Naive B cell (primary cell): Measurements from ENCODE around the gene GRM4. TPM values are rescaled to one million over a fixed set of nuclear protein-coding genes. Genes with fewer than 3 reads are reported as not detected.

ENCODE experiments used
- ATAC-seq, 2 donors: fragments of 150-1000 bp; cut with Tn5 transposase; 2 replicates each; pipeline ENCODE4 v1.10.0; 2021; ENCODE audit warnings: low read depth in 2 of 2, mild to moderate bottlenecking in 2 of 2, moderate library complexity in 2 of 2
- DNase-seq: peaks from one replicate; pipeline ENCODE4 v3.0.0; 2022
- H3K27ac Mint-ChIP-seq, 6 donors: one replicate each; pipeline ENCODE4 v1.8.0; 2020 to 2022; ENCODE audit warnings: mild to moderate bottlenecking in 6 of 6, mixed read lengths in 6 of 6, moderate library complexity in 5 of 6, inconsistent platforms in 2 of 6
- H3K27me3 Mint-ChIP-seq, 3 donors: one replicate each; pipeline ENCODE4 v1.8.0; 2021 to 2022; ENCODE audit warnings: mixed read lengths in 3 of 3, mild to moderate bottlenecking in 1 of 3
- H3K36me3 Mint-ChIP-seq, 2 donors: one replicate each; pipeline ENCODE4 v1.8.0; 2020 to 2022; ENCODE audit warnings: mixed read lengths in 2 of 2, inconsistent platforms in 1 of 2, mild to moderate bottlenecking in 1 of 2
- H3K4me1 Mint-ChIP-seq, 3 donors: one replicate each; pipeline ENCODE4 v1.8.0; 2020 to 2022; ENCODE audit warnings: mixed read lengths in 3 of 3, inconsistent platforms in 1 of 3, mild to moderate bottlenecking in 1 of 3, moderate library complexity in 1 of 3
- H3K4me3 Mint-ChIP-seq, 8 donors: one replicate each; pipeline ENCODE4 v1.8.0; 2020 to 2022; ENCODE audit warnings: mild to moderate bottlenecking in 8 of 8, mixed read lengths in 8 of 8, moderate library complexity in 8 of 8, inconsistent platforms in 2 of 8
- H3K9me3 Mint-ChIP-seq, 7 donors: one replicate each; pipeline ENCODE4 v1.8.0; 2020 to 2022; ENCODE audit warnings: mixed read lengths in 7 of 7, mild to moderate bottlenecking in 5 of 7, inconsistent platforms in 2 of 7, moderate library complexity in 1 of 7
- polyA plus RNA-seq, 6 donors: library from polyadenylated mRNA; unstranded; fragments of 300-500 nt; fragmentation: Illumina TruSeq; gene quantifications; one replicate each; pipeline ENCODE4 v1.2.3, GENCODE V29; 2021; ENCODE audit warnings: low read depth in 6 of 6

The GRM4 gene
- polyA plus RNA-seq, 6 donors from 2014 or later, result not detected

GRCh38 chr6:34174846-34175399, 29.0 kb upstream of the GRM4 start:
- Mint-ChIP-seq H3K27me3 (peaks cover 0 to 4% (median 0%) of the 10 kb centered on the region in 3 donors), H3K4me1 (peaks cover 2 to 9% (median 7%) of the 10 kb centered on the region in 3 donors), H3K27ac (no peak overlapping the region), H3K36me3 (no peaks in the 10 kb centered on the region), H3K4me3 (no peak overlapping the region), H3K9me3 (no peaks in the 10 kb centered on the region)
- DNase-seq (no peak), ATAC-seq (no peak)

DNA sequence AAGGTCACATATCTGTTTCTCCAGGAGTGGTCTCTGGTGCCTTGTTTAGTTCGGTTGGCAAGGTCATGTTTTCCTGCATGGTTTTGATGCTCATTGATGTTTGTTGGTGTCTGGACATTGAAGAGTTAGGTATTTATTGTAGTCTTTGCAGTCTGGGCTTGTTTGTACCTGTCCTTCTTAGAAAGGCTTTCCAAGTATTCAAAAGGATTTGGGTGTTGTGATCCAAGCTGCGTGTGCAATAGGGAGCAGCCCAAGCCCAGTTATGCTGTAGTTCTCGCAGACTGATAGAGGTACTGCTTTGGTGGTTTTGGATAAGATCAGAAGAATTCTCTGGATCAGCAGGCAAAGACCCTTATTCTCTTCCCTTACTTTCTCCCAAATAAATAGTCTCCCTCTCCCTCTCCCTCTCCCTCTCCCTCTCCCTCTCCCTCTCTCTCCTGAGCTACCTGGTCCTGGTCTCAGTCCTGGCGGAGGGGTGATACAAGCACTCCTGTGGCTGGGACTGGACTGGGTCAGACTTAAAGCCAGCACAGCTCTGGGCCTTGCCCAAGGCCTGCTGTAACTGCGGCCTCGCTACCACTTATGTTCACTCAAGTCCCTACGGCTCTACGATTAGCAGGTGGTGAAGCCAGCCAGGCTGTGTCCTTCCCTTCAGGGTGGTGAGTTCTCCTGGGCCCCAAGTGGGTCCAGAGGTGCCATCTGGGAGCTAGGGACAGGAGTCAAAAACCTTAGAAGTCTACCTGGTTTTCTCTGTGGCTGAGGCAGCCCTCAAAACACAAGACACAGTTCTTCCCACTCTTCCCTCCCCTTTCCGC, 27.3 kb upstream of the GRM4 start:
- ATAC-seq (no peak), DNase-seq (no peak)
- Mint-ChIP-seq H3K9me3 (no peaks in the 10 kb centered on the region), H3K4me3 (no peak overlapping the region), H3K36me3 (no peaks in the 10 kb centered on the region), H3K4me1 (peaks cover 2 to 9% (median 7%) of the 10 kb centered on the region in 3 donors), H3K27ac (no peak overlapping the region), H3K27me3 (peaks cover 0 to 4% (median 0%) of the 10 kb centered on the region in 3 donors)

DNA sequence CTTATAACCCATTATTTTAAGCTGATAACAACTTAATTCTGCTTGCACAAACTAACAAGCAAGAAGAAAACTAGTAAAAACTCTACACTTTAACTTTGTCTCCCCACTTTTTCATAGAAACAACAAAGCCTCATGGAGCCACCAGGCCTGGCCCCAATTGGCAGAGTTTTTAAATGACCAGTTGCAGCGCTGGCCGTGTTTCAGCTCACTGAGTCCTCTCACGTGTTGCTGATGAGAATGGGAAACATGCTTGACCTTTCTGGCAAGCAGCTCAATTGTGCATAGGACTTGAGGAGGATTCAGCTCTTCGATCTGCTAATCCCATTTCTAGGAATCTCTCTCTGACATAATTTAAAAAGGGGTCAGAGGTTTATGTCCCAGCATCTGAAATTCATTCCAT, 24.5 kb upstream of the GRM4 start:
- Mint-ChIP-seq H3K4me3 (no peak overlapping the region), H3K9me3 (no peaks in the 10 kb centered on the region), H3K36me3 (no peaks in the 10 kb centered on the region), H3K27me3 (peaks cover 0 to 4% (median 0%) of the 10 kb centered on the region in 3 donors), H3K27ac (no peak overlapping the region), H3K4me1 (no peaks in the 10 kb centered on the region)
- no peak for ATAC-seq
- no peak for DNase-seq

- Mint-ChIP-seq H3K4me3 (no peak overlapping the region), H3K27me3 (peaks cover 0 to 4% (median 0%) of the 10 kb centered on the region in 3 donors), H3K9me3 (no peaks in the 10 kb centered on the region), H3K4me1 (no peaks in the 10 kb centered on the region), H3K27ac (no peak overlapping the region), H3K36me3 (no peaks in the 10 kb centered on the region)
- ATAC-seq, result no peak
- no peak for DNase-seq
Observed at GRCh38 chr6:34169897-34170296, 24.0 kb upstream of the GRM4 start.

DNA sequence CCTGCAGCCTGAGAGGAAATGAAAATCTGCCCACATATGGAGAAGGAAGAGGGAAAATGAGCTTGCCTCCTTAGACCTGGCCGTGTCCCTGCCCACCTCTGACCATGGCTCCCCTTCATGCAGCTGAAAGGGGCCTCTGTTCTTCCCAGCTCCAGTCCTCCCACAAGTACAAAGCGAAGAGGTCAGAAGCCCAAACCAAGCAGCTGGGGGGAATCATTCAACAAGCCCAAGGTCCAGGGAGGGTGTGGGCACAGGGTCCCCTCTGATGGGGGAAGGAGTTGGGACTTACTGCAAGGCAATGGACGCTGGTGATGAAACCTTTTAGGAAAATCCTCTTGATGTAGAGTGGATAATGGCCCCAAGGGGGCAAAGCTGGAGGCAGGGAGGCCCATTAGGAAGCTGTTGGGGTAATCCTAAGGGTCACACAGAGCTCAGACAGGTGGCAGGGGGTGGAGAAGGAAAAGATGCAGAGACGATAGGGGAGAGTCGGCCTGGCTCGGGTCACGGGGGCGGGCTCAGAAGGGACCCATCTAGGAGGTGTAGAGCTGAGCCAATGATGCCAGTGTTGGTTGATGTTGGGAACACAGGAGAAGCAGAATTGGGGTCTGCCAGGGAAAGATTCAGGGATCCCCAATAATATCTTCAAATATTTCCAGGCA, 16.1 kb upstream of the GRM4 start:
- no peak overlapping the region for H3K4me3 Mint-ChIP-seq
- no peaks in the 10 kb centered on the region for H3K36me3 Mint-ChIP-seq

GRCh38 chr6:34159844-34160243, 14.0 kb upstream of the GRM4 start:
- Mint-ChIP-seq H3K9me3 (peaks cover 0 to 18% (median 10%) of the 10 kb centered on the region in 7 donors), H3K4me1 (peaks cover 0 to 12% (median 6%) of the 10 kb centered on the region in 3 donors), H3K27ac (no peak overlapping the region), H3K36me3 (no peaks in the 10 kb centered on the region), H3K4me3 (peak overlapping the region in 1 of 8 donors; percentile 22), H3K27me3 (peaks cover 0 to 22% (median 5%) of the 10 kb centered on the region in 3 donors)
- DNase-seq (no peak), ATAC-seq (no peak)

More for the DNA sequence above, 16.1 kb upstream of the GRM4 start:
- Mint-ChIP-seq H3K4me1 (peaks cover 0 to 12% (median 6%) of the 10 kb centered on the region in 3 donors), H3K9me3 (peaks cover 0 to 18% (median 10%) of the 10 kb centered on the region in 7 donors), H3K27me3 (peaks cover 0 to 20% (median 5%) of the 10 kb centered on the region in 3 donors), H3K27ac (no peak overlapping the region)
- no peak for DNase-seq
- no peak for ATAC-seq

- Mint-ChIP-seq H3K36me3 (no peaks in the 10 kb centered on the region), H3K27ac (no peak overlapping the region), H3K4me1 (peaks cover 5 to 17% (median 9%) of the 10 kb centered on the region in 3 donors), H3K9me3 (peaks cover 0 to 18% (median 10%) of the 10 kb centered on the region in 7 donors), H3K4me3 (peak overlapping the region in 1 of 8 donors; percentile 1), H3K27me3 (peaks cover 5 to 32% (median 9%) of the 10 kb centered on the region in 3 donors)
- ATAC-seq (no peak), DNase-seq (no peak)
Observed at GRCh38 chr6:34158876-34159275, 13.0 kb upstream of the GRM4 start.

DNA sequence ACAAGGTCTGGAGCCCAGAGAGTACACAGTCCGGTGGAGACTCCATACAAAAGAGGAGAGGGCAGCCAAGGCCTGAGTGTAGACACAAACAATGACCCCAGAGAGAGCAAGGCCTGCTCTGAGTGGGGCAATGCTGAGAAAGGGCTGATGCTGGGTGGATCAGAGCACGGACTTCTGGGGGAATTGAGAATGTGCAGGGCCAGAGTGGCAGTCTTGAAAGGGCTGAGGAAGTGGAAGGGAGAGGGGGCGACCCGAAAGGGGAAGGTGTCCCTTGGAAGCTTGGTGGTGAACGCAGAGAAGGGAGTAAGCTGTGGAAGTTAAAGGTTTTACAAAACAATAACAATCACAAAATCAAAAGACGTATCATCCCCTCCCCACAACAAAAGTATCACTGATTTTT, 12.0 kb upstream of the GRM4 start:
- no peak overlapping the region for H3K4me3 Mint-ChIP-seq
- peaks cover 0 to 18% (median 10%) of the 10 kb centered on the region in 7 donors for H3K9me3 Mint-ChIP-seq
- H3K4me1 Mint-ChIP-seq, result peaks cover 8 to 12% (median 10%) of the 10 kb centered on the region in 3 donors
- H3K27ac Mint-ChIP-seq, result peak overlapping the region in 1 of 6 donors; percentile 26
- H3K27me3 Mint-ChIP-seq, result peaks cover 10 to 42% (median 17%) of the 10 kb centered on the region in 3 donors
- H3K36me3 Mint-ChIP-seq, result no peaks in the 10 kb centered on the region
- DNase-seq (no peak), ATAC-seq (no peak)

GRCh38 chr6:34157236-34157830, 11.4 kb upstream of the GRM4 start:
- H3K27me3 Mint-ChIP-seq, result peaks cover 15 to 46% (median 22%) of the 10 kb centered on the region in 3 donors
- peak overlapping the region in 1 of 8 donors; percentile 22 for H3K4me3 Mint-ChIP-seq
- no peaks in the 10 kb centered on the region for H3K36me3 Mint-ChIP-seq
- H3K9me3 Mint-ChIP-seq, result peaks cover 0 to 18% (median 10%) of the 10 kb centered on the region in 7 donors
- ATAC-seq (no peak), DNase-seq (no peak)
- peak overlapping the region in 1 of 6 donors; percentile 26 for H3K27ac Mint-ChIP-seq
- H3K4me1 Mint-ChIP-seq, result peaks cover 8 to 12% (median 10%) of the 10 kb centered on the region in 3 donors

DNA sequence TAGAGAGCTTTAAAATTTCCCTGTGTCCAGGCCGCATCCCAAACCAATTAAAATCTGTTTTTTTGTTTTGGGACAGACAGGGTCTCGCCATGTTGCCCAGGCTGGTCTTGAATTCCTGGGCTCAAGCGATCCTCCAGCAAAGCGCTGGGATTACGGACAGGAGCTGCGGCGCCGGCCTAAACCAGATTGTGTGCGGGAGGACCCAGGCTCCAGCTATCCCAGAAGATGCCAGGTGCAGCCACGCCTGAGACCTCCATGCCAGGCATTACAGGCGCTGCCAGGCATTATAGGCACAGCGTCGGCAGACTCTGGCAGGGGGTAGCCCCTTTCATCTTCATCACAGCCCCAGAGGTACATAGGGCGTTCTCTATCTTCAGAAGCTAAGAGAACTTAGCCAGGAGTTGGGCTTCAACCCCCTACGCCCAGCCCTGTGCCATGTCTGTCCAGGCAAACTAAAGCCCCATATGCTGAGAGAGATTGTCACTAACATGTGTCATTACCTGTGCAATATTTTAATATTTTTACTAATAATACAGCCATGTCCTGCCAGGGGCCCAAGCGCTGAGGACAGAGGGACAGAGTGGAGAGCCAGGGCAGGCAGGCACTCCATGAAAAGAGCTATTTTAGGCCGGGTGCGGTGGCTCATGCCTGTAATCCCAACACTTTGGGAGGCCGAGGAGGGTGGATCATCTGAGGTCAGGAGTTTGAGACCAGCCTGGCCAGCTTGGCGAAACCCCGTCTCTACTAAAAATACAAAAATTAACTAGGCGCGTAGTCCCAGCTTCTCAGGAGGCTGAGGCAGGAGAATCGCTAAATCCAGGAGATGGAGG, 9.8 kb upstream of the GRM4 start:
- Mint-ChIP-seq H3K27ac (peak overlapping the region in 1 of 6 donors; percentile 44), H3K36me3 (no peaks in the 10 kb centered on the region), H3K4me3 (peak overlapping the region in 1 of 8 donors; percentile 61), H3K4me1 (peaks cover 8 to 13% (median 11%) of the 10 kb centered on the region in 3 donors), H3K27me3 (peaks cover 17 to 49% (median 38%) of the 10 kb centered on the region in 3 donors), H3K9me3 (peaks cover 0 to 18% (median 10%) of the 10 kb centered on the region in 7 donors)
- ATAC-seq, result no peak
- no peak for DNase-seq

DNA sequence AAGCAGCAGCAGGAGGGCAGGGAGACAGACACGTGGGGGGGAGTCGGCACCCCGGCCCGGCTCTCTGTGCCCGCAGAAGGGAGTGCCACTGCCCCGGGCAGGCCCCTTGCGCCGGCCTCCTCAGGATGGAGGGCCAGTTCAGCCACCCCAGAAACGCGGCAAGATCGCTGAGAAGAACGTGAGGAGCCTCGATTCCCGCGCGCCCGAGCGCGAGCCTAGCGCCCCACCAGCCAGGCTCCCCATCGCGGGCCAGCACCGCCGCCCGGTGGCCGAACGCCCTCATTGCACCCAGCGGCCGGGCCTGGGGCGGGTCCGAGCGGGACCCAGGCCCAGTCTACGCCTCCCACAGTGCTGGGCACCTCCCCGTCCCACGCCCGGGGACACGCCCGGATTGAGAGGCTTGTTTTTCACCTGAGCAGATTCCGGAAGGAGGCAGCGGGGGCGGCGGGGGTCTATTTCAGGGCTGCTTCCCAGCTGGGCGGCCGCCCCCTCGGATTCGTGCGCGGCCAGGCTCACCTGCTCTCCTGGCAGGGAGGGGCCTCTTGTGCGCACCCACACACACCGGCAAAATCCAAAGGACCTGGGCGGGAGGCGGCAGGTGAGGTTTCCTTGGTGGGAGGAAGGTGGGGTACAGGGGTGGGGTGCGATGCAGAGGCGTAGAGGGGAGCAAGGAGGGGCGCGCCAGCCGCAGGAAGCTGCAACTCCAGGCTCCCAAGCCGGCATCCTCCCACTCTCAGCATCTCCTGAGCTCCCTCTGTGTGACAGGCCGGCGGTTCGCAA, 9.0 kb upstream of the GRM4 start:
- H3K9me3 Mint-ChIP-seq, result peaks cover 0 to 16% (median 8%) of the 10 kb centered on the region in 7 donors
- peak; percentile 61 for DNase-seq
- peak overlapping the region in 6 of 8 donors; percentile 35 to 83 (median 64) for H3K4me3 Mint-ChIP-seq
- peak overlapping the region in 2 of 6 donors; percentile 31 to 90 for H3K27ac Mint-ChIP-seq
- peak; percentile 85 to 93 for ATAC-seq
- H3K4me1 Mint-ChIP-seq, result peaks cover 11 to 17% (median 14%) of the 10 kb centered on the region in 3 donors
- H3K36me3 Mint-ChIP-seq, result no peaks in the 10 kb centered on the region
- H3K27me3 Mint-ChIP-seq, result peaks cover 25 to 57% (median 47%) of the 10 kb centered on the region in 3 donors
